Measurements from ENCODE around the gene TNFRSF13B.
A peak's percentile ranks its signal among the peaks of the same experiment; 100 is the strongest.
"Not testable (repeated sequence)": the region's sequence is repeated elsewhere in the genome, so short reads cannot be mapped to it uniquely, and the experiment has no call there.

TNFRSF13B gene

GRCh38 chr17:17018021-17018441 is 46.1 kb upstream of the TNFRSF13B start:
- no peak overlapping the region for H3K4me3 ChIP-seq (ENCODE audit: low read depth, low read length)
- no peak for TF ChIP-seq CTCF (IDR thresholded peaks at IDR 0.05; ENCODE audit: low read depth, low read length, missing control alignments)
- DNase-seq (ENCODE audit: low read depth): no peak

- TF ChIP-seq CTCF (IDR thresholded peaks at IDR 0.05; ENCODE audit: low read depth, low read length, missing control alignments): no peak
- no peak overlapping the region for H3K4me3 ChIP-seq (ENCODE audit: low read depth, low read length)
- no peak for DNase-seq (ENCODE audit: low read depth)
Measured at GRCh38 chr17:17017343-17018014, 45.6 kb upstream of the TNFRSF13B start.

GRCh38 chr17:17016199-17017197 is 44.6 kb upstream of the TNFRSF13B start:
- H3K4me3 ChIP-seq (ENCODE audit: low read depth, low read length): not testable (repeated sequence)
- DNase-seq (ENCODE audit: low read depth): peak; percentile 13

- H3K4me3 ChIP-seq (ENCODE audit: low read depth, low read length): no peak overlapping the region
- DNase-seq (ENCODE audit: low read depth): no peak
- no peak for TF ChIP-seq CTCF (IDR thresholded peaks at IDR 0.05; ENCODE audit: low read depth, low read length, missing control alignments)
Measured at GRCh38 chr17:17015230-17015629, 43.3 kb upstream of the TNFRSF13B start.

- H3K4me3 ChIP-seq (ENCODE audit: low read depth, low read length): not testable (repeated sequence)
Measured at GRCh38 chr17:17014748-17015124, 42.8 kb upstream of the TNFRSF13B start.

GRCh38 chr17:17013828-17014747 is 42.2 kb upstream of the TNFRSF13B start:
- not testable (repeated sequence) for H3K4me3 ChIP-seq (ENCODE audit: low read depth, low read length)

More at GRCh38 chr17:17014748-17015124, 42.8 kb upstream of the TNFRSF13B start:
- DNase-seq (ENCODE audit: low read depth): not testable (repeated sequence)

GRCh38 chr17:17011043-17011907 is 39.4 kb upstream of the TNFRSF13B start:
- DNase-seq (ENCODE audit: low read depth); H3K4me3 ChIP-seq (ENCODE audit: low read depth, low read length): not testable (repeated sequence)

More at GRCh38 chr17:17013828-17014747, 42.2 kb upstream of the TNFRSF13B start:
- not testable (repeated sequence) for DNase-seq (ENCODE audit: low read depth)

GRCh38 chr17:17010545-17011034 is 38.7 kb upstream of the TNFRSF13B start:
- not testable (repeated sequence) for H3K4me3 ChIP-seq (ENCODE audit: low read depth, low read length); DNase-seq (ENCODE audit: low read depth)

- not testable (repeated sequence) for DNase-seq (ENCODE audit: low read depth); H3K4me3 ChIP-seq (ENCODE audit: low read depth, low read length)
Measured at GRCh38 chr17:17009972-17010371, 38.1 kb upstream of the TNFRSF13B start.

GRCh38 chr17:17008621-17009397 is 36.9 kb upstream of the TNFRSF13B start:
- DNase-seq (ENCODE audit: low read depth); H3K4me3 ChIP-seq (ENCODE audit: low read depth, low read length): not testable (repeated sequence)

GRCh38 chr17:17007891-17008290 is 36.0 kb upstream of the TNFRSF13B start:
- not testable (repeated sequence) for H3K4me3 ChIP-seq (ENCODE audit: low read depth, low read length); DNase-seq (ENCODE audit: low read depth)

GRCh38 chr17:17004997-17005614 is 33.2 kb upstream of the TNFRSF13B start:
- DNase-seq (ENCODE audit: low read depth); H3K4me3 ChIP-seq (ENCODE audit: low read depth, low read length): not testable (repeated sequence)
